Measurements from ENCODE around the gene ELOVL4. TPM values are rescaled to one million over a fixed set of nuclear protein-coding genes. Genes with fewer than 3 reads are reported as not detected.

Gene ELOVL4
- total RNA-seq, 1 experiment from 2014 or later = 8.5 TPM

- POLR2A ChIA-PET = no interaction called here
- H3K27ac Mint-ChIP-seq = no peak overlapping the region
- peaks cover 26% of the 10 kb centered on the region for H3K36me3 Mint-ChIP-seq
- DNase-seq (ENCODE audit: low spot score) (no peak), ATAC-seq (no peak)
- CTCF ChIA-PET = no interaction called here
- no peaks in the 10 kb centered on the region for H3K4me1 Mint-ChIP-seq
- H3K9me3 Mint-ChIP-seq = peaks cover 36% of the 10 kb centered on the region
- TF ChIP-seq ZNF532 (CRISPR knock-in tag; IDR thresholded peaks at IDR 0.05; ENCODE audit: borderline replicate concordance) = no peak
- no peak for TF ChIP-seq MYBL2 (CRISPR knock-in tag; IDR thresholded peaks at IDR 0.05)
- TF ChIP-seq ZNF416 (CRISPR knock-in tag; IDR thresholded peaks at IDR 0.05) = no peak
- TF ChIP-seq TEAD1 (CRISPR knock-in tag; IDR thresholded peaks at IDR 0.05) = no peak
- TF ChIP-seq MAX (CRISPR knock-in tag; IDR thresholded peaks at IDR 0.05) = no peak
- no peak for TF ChIP-seq ZNF396 (CRISPR knock-in tag; IDR thresholded peaks at IDR 0.05; ENCODE audit: borderline replicate concordance)
- no peak for TF ChIP-seq FOXK1 (CRISPR knock-in tag; IDR thresholded peaks at IDR 0.05)
- no peak for TF ChIP-seq ESRRA (CRISPR knock-in tag; IDR thresholded peaks at IDR 0.05; ENCODE audit: borderline replicate concordance)
- TF ChIP-seq MXD4 (CRISPR knock-in tag; IDR thresholded peaks at IDR 0.05; ENCODE audit: borderline replicate concordance) = no peak
- TF ChIP-seq USF2 (CRISPR knock-in tag; IDR thresholded peaks at IDR 0.05) = no peak
- no peak for TF ChIP-seq HMGXB4 (CRISPR knock-in tag; IDR thresholded peaks at IDR 0.05)
- TF ChIP-seq FOXJ3 (CRISPR knock-in tag; IDR thresholded peaks at IDR 0.05; ENCODE audit: borderline replicate concordance) = no peak
- TF ChIP-seq SP1 (CRISPR knock-in tag; conservative IDR thresholded peaks at IDR 0.05) = no peak
- no peak for TF ChIP-seq GTF2I (CRISPR knock-in tag; conservative IDR thresholded peaks at IDR 0.05)
- no peak for TF ChIP-seq NFE2L1 (CRISPR knock-in tag; IDR thresholded peaks at IDR 0.05)
- no peak for TF ChIP-seq NR2C2 (CRISPR knock-in tag; IDR thresholded peaks at IDR 0.05)
- TF ChIP-seq JUN (CRISPR knock-in tag; IDR thresholded peaks at IDR 0.05) = no peak
- TF ChIP-seq ZNF512 (CRISPR knock-in tag; IDR thresholded peaks at IDR 0.05; ENCODE audit: borderline replicate concordance) = no peak
- TF ChIP-seq STAT6 (CRISPR knock-in tag; conservative IDR thresholded peaks at IDR 0.05; ENCODE audit: low read depth) = no peak
- no peaks in the 10 kb centered on the region for H3K27me3 Mint-ChIP-seq (ENCODE audit: low read depth)
- no peak overlapping the region for H3K4me3 Mint-ChIP-seq
Measured at GRCh38 chr6:79894939-79895338, 52.4 kb downstream of the ELOVL4 start.

Data from WTC11 (cell line).